Measurements from ENCODE around the gene SYTL5. TPM values are rescaled to one million over a fixed set of nuclear protein-coding genes. Genes with fewer than 3 reads are reported as not detected.

Gene SYTL5
- total and polyA plus RNA-seq, 5 donors: 0.06 to 0.39 (median 0.13) TPM; not detected in 1

DNA sequence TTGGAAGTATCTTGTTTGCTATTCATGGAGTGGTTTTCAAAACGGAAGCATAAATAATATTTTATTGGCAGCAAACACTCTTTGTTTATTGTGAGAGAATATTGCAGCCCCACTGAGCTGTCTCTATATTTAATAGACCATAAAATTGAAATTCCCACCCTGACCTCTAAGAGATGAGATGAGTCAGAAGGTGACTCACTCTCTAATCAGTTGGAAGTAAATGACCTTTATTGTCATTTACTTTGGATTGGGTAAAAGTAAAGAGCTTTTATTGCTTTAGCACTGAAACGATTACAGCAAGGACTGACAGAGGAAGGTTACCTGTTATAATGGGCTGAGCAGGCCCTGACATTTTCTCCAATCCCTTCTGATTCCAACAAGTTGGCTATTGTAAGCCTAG is 55.0 kb downstream of the SYTL5 start:
- Histone ChIP-seq H3K27ac (ENCODE audit: low read length) (no peak overlapping the region), H3K4me3 (ENCODE audit: low read length) (no peak overlapping the region), H3K27me3 (ENCODE audit: control insufficient read depth, insufficient read depth) (no peaks in the 10 kb centered on the region), H3K4me1 (ENCODE audit: control insufficient read depth, insufficient read depth, low read length) (no peaks in the 10 kb centered on the region), H3K9me3 (ENCODE audit: control insufficient read depth, low read length) (no peaks in the 10 kb centered on the region)
- intact Hi-C loops (cut with DNase I): no loop called here
- ATAC-seq (no peak), DNase-seq (no peak)
- WGBS: 40% methylated on average over 2 of the region's 2 CpGs

- intact Hi-C loops (cut with DNase I): no loop called here
- no peak for DNase-seq
- 83% methylated on average over 2 of the region's 2 CpGs for WGBS
Observed at GRCh38 chrX:38066934-38067333, 60.6 kb downstream of the SYTL5 start.

DNA sequence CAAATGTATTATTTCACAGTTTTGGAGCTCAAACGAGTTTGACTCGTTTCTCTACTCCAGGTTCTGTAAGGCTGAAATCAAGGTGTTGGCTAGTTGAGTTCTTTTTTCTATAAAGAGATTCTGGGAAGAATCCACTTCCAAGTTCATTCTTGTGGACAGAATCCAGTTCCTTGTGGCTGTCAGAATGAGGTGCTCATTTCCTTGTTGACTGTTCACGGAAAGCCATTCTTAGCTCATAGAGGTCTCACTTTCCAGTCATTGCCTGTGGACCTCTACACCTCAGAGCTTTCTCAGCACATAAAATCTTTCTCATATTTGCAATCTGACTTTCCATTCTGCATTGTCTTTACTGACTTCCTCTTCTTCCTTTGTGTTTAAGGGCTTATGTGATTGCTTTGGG is 62.9 kb downstream of the SYTL5 start:
- Histone ChIP-seq H3K4me1 (ENCODE audit: control insufficient read depth, insufficient read depth, low read length) (no peaks in the 10 kb centered on the region), H3K9me3 (ENCODE audit: control insufficient read depth, low read length) (no peaks in the 10 kb centered on the region), H3K27me3 (ENCODE audit: control insufficient read depth, insufficient read depth) (no peaks in the 10 kb centered on the region), H3K27ac (ENCODE audit: low read length) (no peak overlapping the region), H3K4me3 (ENCODE audit: low read length) (no peak overlapping the region)
- intact Hi-C loops (cut with DNase I): no loop called here
- DNase-seq: no peak
- 89% methylated on average over 3 of the region's 3 CpGs for WGBS
- no peak for ATAC-seq

More at GRCh38 chrX:38066934-38067333, 60.6 kb downstream of the SYTL5 start:
- Histone ChIP-seq H3K9me3 (ENCODE audit: control insufficient read depth, low read length) (no peaks in the 10 kb centered on the region), H3K4me3 (ENCODE audit: low read length) (no peak overlapping the region), H3K4me1 (ENCODE audit: control insufficient read depth, insufficient read depth, low read length) (no peaks in the 10 kb centered on the region), H3K27ac (ENCODE audit: low read length) (no peak overlapping the region), H3K27me3 (ENCODE audit: control insufficient read depth, insufficient read depth) (no peaks in the 10 kb centered on the region)
- no peak for ATAC-seq

GRCh38 chrX:38069991-38070390 is 63.6 kb downstream of the SYTL5 start:
- 95% methylated on average over 1 of the region's 1 CpG for WGBS
- DNase-seq: no peak
- Histone ChIP-seq H3K4me3 (ENCODE audit: low read length) (no peak overlapping the region), H3K9me3 (ENCODE audit: control insufficient read depth, low read length) (no peaks in the 10 kb centered on the region), H3K4me1 (ENCODE audit: control insufficient read depth, insufficient read depth, low read length) (no peaks in the 10 kb centered on the region), H3K27me3 (ENCODE audit: control insufficient read depth, insufficient read depth) (no peaks in the 10 kb centered on the region), H3K27ac (ENCODE audit: low read length) (no peak overlapping the region)
- ATAC-seq: no peak
- intact Hi-C loops (cut with DNase I): no loop called here

DNA sequence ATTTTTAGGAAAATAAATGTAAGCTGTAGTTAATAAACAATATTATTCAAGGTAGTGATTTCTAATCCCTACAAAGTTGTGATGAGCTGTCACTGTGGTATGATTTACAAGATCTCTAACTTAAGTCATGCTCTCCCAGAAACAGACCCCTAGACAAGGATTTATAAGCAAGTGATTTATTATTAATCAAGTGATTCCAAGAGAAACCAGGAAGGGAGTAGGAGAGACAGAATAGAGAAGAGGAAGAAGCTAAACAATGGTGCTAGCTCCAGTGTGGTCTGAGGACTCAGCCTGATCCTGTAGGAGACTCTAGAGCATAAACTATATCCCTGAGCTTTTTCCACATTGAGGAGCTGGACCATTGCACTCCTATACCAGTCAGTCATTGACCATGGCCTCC is 73.1 kb downstream of the SYTL5 start:
- H3K4me1 ChIP-seq (ENCODE audit: control insufficient read depth, insufficient read depth, low read length): no peaks in the 10 kb centered on the region
- intact Hi-C loops (cut with DNase I): no loop called here
- H3K27me3 ChIP-seq (ENCODE audit: control insufficient read depth, insufficient read depth): no peaks in the 10 kb centered on the region
- DNase-seq: no peak
- no peaks in the 10 kb centered on the region for H3K9me3 ChIP-seq (ENCODE audit: control insufficient read depth, low read length)
- ATAC-seq: no peak
- no peak overlapping the region for H3K27ac ChIP-seq (ENCODE audit: low read length)
- H3K4me3 ChIP-seq (ENCODE audit: low read length): no peak overlapping the region

- Histone ChIP-seq H3K9me3 (ENCODE audit: control insufficient read depth, low read length) (no peaks in the 10 kb centered on the region), H3K27ac (ENCODE audit: low read length) (no peak overlapping the region), H3K4me3 (ENCODE audit: low read length) (no peak overlapping the region), H3K4me1 (ENCODE audit: control insufficient read depth, insufficient read depth, low read length) (no peaks in the 10 kb centered on the region), H3K27me3 (ENCODE audit: control insufficient read depth, insufficient read depth) (no peaks in the 10 kb centered on the region)
- ATAC-seq: no peak
- no peak for DNase-seq
- 71% methylated on average over 3 of the region's 3 CpGs for WGBS
- intact Hi-C loops (cut with DNase I): no loop called here
Observed at GRCh38 chrX:38080808-38081207, 74.5 kb downstream of the SYTL5 start.

DNA sequence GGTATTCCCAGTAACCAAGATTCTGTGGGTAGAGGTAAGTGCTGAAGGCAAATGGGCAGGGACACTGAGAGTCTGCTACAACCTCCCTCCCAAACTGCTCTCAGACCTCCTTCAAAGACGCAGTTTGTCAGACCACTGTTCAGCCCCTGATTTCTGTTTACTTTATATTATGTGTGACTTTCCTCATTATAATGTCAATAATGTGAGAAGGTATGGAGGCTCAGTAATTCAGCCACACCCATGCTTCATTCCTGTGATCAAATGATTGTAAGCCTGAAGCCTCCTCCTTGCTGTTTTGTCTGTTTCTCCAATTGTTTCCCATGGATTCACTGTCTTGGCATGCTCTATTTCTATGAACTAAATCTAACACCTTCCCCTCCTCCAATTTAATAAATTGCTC is 75.6 kb downstream of the SYTL5 start:
- no peak for DNase-seq
- Histone ChIP-seq H3K27ac (ENCODE audit: low read length) (no peak overlapping the region), H3K27me3 (ENCODE audit: control insufficient read depth, insufficient read depth) (no peaks in the 10 kb centered on the region), H3K9me3 (ENCODE audit: control insufficient read depth, low read length) (no peaks in the 10 kb centered on the region), H3K4me1 (ENCODE audit: control insufficient read depth, insufficient read depth, low read length) (no peaks in the 10 kb centered on the region), H3K4me3 (ENCODE audit: low read length) (no peak overlapping the region)
- intact Hi-C loops (cut with DNase I): no loop called here
- no peak for ATAC-seq
- 88% methylated on average over 1 of the region's 1 CpG for WGBS

DNA sequence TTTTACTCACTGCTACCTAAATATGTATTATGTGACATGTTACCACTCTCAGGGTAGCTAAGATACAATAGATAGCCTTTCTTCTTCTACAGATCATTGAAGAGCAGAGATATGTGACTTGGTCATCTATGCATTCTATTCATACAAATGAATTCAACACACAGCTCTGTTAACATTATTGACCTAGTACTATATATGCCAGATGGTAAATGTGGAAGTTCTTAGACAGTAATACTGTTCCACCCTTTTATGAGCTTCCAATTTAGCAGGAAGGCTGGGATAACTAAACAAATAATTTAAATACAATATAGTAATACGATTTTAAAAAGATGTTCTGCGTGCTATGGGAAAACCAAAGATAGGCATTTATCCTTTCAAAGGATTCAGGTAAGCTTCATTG is 76.0 kb downstream of the SYTL5 start:
- Histone ChIP-seq H3K9me3 (ENCODE audit: control insufficient read depth, low read length) (no peaks in the 10 kb centered on the region), H3K27me3 (ENCODE audit: control insufficient read depth, insufficient read depth) (no peaks in the 10 kb centered on the region), H3K4me3 (ENCODE audit: low read length) (no peak overlapping the region), H3K27ac (ENCODE audit: low read length) (no peak overlapping the region), H3K4me1 (ENCODE audit: control insufficient read depth, insufficient read depth, low read length) (no peaks in the 10 kb centered on the region)
- 96% methylated on average over 2 of the region's 2 CpGs for WGBS
- intact Hi-C loops (cut with DNase I): no loop called here
- no peak for DNase-seq
- ATAC-seq: no peak

DNA sequence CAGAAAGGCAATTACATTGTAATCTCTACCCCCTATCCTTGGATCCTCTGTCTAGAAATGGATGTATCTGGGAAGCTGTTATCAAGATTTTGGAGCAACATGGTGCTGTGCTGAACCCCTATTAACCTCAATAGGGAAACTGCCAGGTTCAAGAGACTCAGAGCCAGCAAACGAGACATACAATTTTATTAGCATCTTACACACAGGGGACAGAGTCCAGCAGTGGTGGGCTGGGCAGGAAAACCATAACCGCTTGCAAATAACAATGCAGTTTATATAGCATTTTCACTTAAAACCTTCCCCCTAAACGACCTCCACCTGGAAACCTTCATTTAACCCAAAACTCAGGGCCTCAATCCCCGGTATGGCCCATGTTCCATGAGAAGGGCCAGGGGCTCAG is 79.5 kb downstream of the SYTL5 start:
- Histone ChIP-seq H3K9me3 (ENCODE audit: control insufficient read depth, low read length) (no peaks in the 10 kb centered on the region), H3K27ac (ENCODE audit: low read length) (no peak overlapping the region), H3K4me3 (ENCODE audit: low read length) (no peak overlapping the region), H3K27me3 (ENCODE audit: control insufficient read depth, insufficient read depth) (no peaks in the 10 kb centered on the region), H3K4me1 (ENCODE audit: control insufficient read depth, insufficient read depth, low read length) (no peaks in the 10 kb centered on the region)
- ATAC-seq: no peak
- intact Hi-C loops (cut with DNase I): no loop called here
- no peak for DNase-seq
- 72% methylated on average over 4 of the region's 4 CpGs for WGBS

- 62% methylated on average over 4 of the region's 4 CpGs for WGBS
- intact Hi-C loops (cut with DNase I): no loop called here
- ATAC-seq: no peak
Observed at GRCh38 chrX:38086451-38087215, 80.3 kb downstream of the SYTL5 start.

DNA sequence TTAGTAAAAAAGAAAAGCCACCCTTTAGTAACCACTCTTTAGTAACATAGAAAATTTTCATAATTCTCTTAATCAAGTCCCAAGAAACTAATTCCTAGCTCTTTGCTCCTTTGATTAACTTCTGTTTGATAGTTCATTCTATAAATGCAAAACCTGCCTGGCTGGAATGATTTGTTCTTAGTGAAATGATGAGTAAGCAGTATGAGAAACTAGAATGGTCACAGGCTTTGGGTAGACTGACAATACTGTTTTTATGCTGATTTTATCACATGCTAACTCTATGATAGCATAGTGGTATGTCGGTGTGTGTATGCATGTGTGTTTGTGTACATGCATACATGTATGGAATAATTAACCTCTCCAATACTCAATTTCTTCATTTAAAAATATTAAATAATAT is 81.2 kb downstream of the SYTL5 start:
- no peak for ATAC-seq
- 89% methylated on average over 1 of the region's 1 CpG for WGBS

More at GRCh38 chrX:38086451-38087215, 80.3 kb downstream of the SYTL5 start:
- no peak overlapping the region for H3K27ac ChIP-seq (ENCODE audit: low read length)
- no peak for DNase-seq
- no peaks in the 10 kb centered on the region for H3K9me3 ChIP-seq (ENCODE audit: control insufficient read depth, low read length)
- H3K27me3 ChIP-seq (ENCODE audit: control insufficient read depth, insufficient read depth): no peaks in the 10 kb centered on the region
- H3K4me1 ChIP-seq (ENCODE audit: control insufficient read depth, insufficient read depth, low read length): no peaks in the 10 kb centered on the region
- H3K4me3 ChIP-seq (ENCODE audit: low read length): no peak overlapping the region

More for the DNA sequence above, 81.2 kb downstream of the SYTL5 start:
- no peak for DNase-seq
- Histone ChIP-seq H3K9me3 (ENCODE audit: control insufficient read depth, low read length) (no peaks in the 10 kb centered on the region), H3K4me1 (ENCODE audit: control insufficient read depth, insufficient read depth, low read length) (no peaks in the 10 kb centered on the region), H3K4me3 (ENCODE audit: low read length) (no peak overlapping the region), H3K27me3 (ENCODE audit: control insufficient read depth, insufficient read depth) (no peaks in the 10 kb centered on the region), H3K27ac (ENCODE audit: low read length) (no peak overlapping the region)
- intact Hi-C loops (cut with DNase I): no loop called here
